NCI-H187 treated with DMSO at 0.1 percent for 48 hours (cell line): ENCODE results near the gene TALDO1.

Experiments
- DNase-seq: peaks from one replicate; lab custom pipeline; 2025; lab: John Stamatoyannopoulos, UW

Gene TALDO1

DNA sequence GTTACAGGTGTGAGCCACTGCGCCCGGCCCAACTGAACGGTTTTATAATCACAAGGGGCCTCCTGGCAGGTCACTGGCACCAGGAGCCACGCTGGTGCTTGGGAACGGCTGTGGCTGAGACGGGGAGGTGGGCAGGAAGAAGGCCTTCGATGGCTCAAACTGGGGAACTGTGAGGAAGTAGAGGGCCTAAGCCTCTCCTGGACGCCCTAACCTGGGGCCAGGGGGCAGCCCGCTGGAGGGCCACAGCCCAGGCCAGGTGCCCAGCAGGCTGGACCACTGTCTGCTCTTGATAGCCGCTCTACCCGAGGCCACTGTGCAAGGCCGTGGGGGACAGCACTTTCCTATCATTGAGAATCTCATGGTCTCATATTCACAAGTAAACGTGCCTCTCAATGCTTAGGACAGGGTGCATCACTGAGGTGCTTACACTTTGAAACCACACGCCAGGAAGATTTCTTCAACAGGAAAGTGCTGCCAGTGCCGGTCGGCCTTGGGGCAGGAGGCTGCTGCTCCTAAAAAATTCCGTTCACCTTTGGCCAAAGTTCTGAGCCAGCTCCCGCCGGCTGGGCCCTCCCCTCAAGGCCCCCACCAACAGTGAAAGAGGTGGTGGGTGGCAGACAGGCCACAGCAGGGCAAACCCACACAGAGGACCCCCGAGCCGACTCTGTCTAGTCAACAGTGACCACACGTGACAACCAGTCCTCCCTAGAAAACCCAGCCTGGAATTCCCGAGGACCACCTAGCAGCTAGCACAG lies 22.8 kb downstream of the TALDO1 start:
- DNase-seq, result no peak

DNA sequence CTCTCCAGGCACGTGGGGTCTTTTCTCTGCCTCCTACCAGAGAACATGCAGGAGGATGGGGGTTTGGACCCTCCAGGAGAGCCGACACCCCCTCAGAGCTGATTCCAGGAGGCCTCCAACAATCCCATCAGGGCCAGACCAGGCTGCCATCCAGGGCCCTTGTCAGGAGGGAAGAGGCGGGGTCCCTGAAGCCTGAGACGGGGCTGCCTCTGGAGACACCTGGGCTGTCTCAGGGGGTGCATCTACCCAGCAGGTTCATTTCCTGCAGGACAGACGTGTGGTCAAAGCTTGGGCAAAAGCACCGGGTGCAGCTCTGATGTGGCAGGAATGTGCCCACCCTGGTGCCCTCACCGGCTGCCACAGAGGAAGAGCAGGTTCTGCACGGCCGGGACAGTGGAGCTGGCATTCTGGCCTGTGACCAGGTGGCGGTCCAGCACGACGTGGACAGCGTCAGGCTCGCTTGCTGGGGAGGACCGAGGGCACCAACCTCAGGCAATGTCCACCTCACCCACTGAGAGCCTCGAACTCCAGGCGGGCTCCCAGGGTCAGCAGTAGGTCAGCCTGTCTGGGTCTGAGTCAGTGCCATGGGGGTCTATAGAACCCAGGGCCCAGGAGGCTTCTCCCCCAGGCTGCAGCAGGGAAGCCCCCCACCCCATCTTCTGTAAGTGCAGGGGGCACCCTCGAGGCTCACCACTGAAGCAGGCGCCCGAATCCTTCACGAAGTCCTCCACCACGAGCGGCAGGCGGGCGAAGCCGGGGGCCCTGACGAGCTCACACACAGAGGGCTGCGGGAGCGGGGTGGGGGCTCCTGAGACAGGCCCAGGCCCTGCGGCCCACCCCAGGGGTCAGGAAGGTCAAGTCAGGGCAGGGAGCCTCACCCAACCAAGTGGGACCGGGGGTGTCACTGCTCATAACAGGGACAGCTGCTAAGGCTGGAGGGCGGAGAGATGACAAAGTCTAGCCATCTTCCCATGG lies 23.7 kb downstream of the TALDO1 start:
- DNase-seq, result no peak

DNA sequence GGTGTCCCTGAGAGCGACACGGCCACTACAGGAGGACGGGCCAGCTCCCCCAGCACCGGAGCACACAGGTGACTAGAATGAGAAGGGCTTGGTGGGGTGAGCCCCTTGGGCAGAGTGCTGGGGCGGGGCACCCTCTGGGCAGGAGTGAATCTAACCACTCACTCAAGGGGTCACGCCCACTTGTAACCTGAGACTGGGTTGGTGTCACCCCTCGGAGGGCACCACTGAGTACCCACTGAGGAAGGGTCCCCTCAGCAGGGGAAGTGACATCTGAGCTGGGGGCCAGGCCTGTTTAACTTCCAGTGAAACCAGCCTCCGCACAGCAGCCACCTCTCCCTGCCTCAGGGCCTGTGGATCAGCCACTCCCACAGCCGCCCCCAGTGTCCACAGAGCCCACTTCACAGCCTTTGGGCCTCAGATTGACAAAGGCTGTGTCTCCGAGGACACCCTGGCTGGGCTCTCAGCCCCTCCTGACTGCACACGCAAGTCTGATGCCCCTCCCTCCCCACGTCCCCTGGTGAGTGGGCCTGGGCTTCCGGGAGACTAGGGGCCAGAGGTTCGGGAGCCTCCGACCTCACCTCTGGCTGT lies 24.4 kb downstream of the TALDO1 start:
- no peak for DNase-seq

DNA sequence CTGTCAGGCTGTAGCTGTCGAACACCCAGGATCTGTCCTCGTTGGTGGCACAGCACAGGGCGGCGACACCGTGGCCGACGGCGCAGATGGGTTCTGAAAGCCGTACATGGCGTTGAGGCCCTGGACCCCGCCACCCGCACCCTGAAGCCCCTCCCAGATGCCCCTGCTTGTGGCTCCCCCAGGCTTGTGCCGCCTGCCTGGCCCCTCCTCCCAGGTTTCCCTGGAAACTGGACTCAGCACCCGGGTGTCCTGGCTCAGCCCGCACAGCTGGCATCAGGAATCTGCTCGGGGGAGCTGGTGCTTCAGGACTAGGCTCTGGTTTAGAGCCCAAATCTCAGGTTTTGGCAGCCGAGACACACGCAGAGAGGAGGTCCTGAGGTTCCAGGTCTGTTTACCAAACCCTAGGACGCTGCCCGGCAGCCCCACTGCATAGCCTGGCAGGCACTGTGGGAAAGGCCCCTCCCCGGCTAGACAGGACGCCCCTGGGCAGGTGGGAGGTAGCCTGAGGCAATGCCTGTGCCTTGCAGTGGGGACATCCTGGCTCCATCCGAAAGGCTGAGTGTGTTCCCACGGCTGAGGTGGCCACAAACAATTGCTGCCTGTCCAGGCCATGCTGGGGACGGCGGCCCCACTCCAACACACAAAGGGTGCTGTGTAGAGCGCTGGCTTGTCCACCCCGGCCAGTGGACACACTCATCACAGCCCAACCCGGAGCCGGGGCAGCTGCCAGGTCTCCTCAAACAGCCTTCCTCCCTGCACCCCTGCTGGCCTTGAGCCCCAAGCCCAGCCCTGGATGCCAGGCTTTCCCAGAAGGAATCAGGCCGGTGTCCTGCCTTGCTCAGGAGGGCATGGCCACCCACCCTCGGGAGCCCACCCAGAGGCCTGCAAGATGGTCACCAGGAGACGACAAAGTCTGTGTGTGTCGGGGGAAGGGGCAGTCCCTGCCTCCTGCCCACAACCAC lies 25.4 kb downstream of the TALDO1 start:
- no peak for DNase-seq

- no peak for DNase-seq
Observed at GRCh38 chr11:773425-773824, 26.2 kb downstream of the TALDO1 start.

GRCh38 chr11:773830-774229 lies 26.6 kb downstream of the TALDO1 start:
- no peak for DNase-seq

- DNase-seq, result no peak
Observed at GRCh38 chr11:774873-775592, 27.8 kb downstream of the TALDO1 start.

- no peak for DNase-seq
Observed at GRCh38 chr11:776263-776560, 28.9 kb downstream of the TALDO1 start.

DNA sequence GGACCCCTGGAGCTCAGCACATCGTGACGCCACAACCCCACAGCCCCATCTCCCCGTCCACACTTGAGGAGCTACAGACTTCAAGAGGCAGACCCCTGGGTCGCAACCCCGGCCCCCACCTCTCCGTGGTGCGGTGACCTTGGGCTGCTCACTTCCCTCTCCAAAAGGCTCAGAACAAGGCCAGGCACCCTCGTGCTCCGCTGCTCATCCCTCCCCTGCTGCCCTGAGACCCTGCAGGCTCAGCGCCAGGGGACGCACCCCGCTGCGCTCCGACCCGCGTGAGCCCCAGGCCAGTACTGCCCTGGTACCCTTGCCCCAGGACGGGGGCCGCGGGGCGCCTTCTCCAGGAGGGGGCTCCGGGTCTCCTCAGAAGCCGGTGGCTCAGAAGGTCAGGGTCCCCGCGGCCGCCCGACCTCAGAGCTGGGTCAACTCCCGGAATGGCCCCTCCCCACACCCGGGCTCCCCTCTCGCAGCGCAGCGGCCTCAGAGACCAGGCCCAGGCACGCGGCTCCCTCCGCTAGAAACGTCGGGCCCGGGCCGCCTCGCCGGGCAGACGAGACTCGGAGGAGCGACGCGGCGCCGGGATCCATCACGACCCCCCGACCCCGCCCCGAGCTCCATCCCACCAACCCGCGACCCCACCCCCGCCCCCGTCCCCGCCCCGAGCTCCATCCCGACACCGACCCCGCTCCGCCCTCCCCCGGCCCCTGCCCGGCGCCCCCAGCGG lies 29.5 kb downstream of the TALDO1 start:
- DNase-seq, result no peak

GRCh38 chr11:777288-778255 lies 30.3 kb downstream of the TALDO1 start, which contains the start of gene GATD1:
Gene GATD1, minus strand, starts transcription at chr11:777487. Its CDS starts 25 bp downstream, at chr11:777462.
- DNase-seq, result no peak

DNA sequence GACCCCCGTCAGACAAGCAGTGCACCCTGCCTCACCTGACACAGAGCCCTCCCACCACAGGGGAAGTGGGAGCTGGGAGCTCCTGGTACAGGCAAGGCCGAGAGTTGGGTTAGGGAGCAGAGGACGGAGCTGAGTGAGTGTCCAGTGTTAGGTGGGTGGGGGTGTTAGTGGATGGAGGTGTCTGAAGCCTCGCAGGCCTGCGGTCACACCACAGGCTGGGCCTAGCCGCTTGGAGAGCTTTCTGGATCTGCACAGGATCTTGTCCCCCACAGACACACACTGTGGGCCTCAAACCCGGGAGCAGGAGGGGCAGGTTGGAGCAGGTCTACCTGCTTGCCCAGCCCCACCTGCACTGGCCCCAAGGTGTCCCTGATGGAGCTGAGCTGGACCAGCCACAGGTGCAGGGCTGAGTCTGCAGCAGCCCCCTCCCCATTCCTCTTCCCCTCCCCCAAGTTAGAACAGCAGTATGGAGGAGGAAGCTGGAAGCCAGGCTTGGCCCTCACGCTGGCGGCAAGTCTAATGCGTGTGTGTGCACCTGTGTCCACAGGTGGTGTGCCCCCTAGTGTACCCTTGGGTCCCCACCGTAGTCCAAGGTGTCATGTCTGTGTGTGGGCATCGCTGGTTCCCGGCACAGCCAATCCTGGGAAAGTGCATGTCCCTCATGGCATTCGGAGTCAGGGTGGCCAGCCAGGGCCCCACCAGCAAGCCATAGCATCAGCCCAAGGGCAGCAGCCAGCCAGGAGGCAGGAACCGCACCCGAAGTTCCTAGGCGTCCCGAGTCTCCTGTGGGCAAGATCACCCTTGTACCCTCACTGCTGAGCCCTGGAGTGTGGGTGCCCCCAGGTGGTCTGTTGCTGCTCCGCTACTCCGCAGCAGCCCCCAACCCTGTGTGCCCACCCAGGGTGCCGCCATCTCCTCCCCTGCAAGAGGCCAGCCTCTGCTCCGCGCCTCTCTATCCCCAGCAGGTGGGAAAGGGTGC lies 32.0 kb downstream of the TALDO1 start:
- no peak for DNase-seq

DNA sequence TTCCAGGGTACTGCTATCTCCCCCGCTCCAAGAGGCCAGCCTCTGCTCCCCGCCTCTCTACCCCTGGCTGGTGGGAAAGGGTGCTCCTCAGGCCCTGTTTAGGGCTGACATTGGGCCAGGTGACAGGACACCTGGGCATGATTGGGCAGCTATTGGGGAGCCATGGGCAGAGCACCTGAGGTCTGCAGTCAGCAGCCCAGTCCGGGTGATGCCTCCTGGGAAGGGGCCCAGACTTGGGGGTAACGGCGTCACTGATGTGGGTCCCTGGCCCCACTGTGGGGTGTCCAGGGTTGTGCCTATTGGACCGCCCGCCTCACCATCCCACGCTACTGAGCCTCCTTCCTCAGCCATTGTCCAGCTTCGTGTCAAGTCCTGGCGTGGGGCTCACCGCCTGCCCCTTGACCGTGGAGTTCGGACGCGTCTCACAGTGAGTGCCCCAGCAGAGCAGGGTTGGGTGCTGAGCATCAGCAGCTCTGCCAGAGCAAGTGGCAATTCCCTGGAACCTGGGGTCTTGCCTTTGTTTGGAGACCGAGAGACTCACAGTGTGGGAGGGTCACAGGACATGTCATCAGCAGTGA lies 32.8 kb downstream of the TALDO1 start:
- no peak for DNase-seq

DNA sequence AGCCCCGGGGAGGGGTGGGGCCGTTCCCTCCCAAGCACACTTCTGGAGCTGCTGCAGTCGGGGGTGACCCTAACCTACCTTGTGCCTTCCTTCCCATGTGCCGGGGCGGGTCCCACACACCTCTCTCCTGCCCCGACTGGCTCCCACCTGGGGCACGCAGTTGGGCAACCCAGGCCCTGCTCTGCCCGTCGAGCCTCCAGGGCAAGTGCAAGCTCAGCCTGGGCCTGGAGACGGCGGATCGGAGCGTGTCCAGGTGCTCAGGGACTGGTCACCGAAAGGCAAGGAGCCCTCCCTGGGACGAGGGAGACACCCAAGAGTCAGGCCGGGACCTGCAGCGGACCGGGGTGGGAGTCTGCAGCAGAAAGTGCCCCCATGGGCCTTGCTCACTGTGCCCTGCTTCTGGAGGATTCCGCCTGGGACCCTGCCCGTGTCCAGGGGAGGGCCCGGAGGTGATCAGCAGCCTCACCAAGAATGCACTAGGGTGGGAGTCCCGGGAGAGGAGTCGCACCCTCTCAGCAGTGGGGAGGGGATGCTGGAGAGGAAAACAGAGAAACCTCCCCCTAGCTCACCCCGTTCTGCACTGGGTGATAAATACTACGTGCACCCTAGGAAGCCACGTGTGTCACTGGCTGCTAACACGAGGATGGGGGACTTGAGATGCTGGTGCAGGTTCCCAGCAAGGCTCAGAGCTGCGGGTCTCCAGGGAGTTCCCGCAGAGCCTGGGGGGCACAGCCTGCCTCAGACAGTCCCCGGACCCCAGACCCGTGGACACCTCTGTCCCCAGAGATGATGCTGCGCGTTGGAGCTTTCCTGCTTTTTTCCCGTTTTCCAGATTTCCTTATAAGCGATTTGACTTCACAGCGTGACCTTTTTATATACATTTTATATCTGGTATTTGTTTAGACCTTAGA lies 35.3 kb downstream of the TALDO1 start:
- DNase-seq, result no peak

- peak; percentile 80 for DNase-seq
Observed at GRCh38 chr11:783581-784015, 36.3 kb downstream of the TALDO1 start.

DNA sequence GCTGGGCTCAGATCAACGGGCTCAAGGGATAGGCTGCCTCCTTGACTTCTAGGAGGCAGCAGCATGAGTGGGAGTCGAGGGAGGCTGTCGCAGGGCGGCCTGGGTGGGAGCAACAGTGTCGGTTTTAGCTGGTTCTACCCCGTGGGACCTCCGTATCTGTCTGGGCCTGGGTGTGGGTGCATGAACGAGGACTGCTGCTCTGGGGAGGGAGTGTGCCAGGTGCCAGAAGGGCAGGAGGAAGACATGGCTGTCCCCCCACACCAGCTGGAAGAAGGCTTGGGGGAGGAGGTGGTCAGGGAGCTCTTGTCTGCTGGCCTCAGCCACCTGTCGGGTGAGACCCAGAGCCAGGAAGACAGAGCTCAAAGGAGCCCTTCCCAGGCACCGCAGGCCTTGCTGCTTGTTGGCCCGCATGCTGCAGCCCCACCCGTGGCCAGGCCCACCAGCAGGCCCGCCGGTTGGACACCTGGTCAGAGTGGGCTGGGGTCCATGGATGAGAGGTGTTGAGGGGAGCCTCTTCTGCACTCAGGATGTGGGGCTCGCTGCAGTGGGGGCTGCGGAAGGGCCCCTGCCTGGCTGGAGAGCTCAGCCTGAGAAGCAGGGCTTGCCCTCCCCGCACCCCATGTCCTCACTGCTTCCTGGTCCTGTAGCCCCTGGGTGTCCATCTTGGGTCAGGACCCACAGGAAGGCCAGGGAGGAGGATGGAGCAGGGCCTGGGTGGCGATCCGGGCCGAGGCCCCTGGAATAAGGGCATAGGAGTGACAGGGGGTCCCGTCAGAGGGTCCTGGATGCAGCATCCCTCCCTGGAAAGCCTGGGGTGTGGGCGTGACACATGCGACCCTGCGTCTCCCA lies 39.2 kb downstream of the TALDO1 start:
- no peak for DNase-seq
